Naive thymus-derived CD4-positive, alpha-beta T cell (primary cell): ENCODE measurements around the gene LILRA5. TPM values are rescaled to one million over a fixed set of nuclear protein-coding genes. Genes with fewer than 3 reads are reported as not detected.
A peak's percentile ranks its signal among the peaks of the same experiment; 100 is the strongest.
"Not testable (repeated sequence)": the region's sequence is repeated elsewhere in the genome, so short reads cannot be mapped to it uniquely, and the experiment has no call there.

ENCODE experiments used
- ATAC-seq: fragments of 150-1000 bp; cut with Tn5 transposase; 2 replicates; pipeline ENCODE4 v1.10.0; 2021; ENCODE audit warnings: mild to moderate bottlenecking, moderate library complexity
- CTCF ChIA-PET: fragments of 350-600 bp; sonication (Branson Sonifier 250); formaldehyde crosslinking; loops from one replicate; lab custom pipeline; 2021; ENCODE audit warnings: antibody characterized with exemption; lab: Charles Lee
- POLR2A ChIA-PET: fragments of 350-600 bp; sonication (Branson Sonifier 250); formaldehyde crosslinking; loops from one replicate; lab custom pipeline; 2021; ENCODE audit warnings: antibody characterized with exemption, inconsistent platforms; lab: Charles Lee
- DNase-seq, 9 donors: peaks; one replicate each; pipeline versions ENCODE4 v3.0.0 to v3.0.0-alpha.2; 2020 to 2022; ENCODE audit warnings: mixed read lengths in 1 of 9
- H3K27ac ChIP-seq: one replicate; pipeline ENCODE4 v1.7.0; 2013; ENCODE audit warnings: mild to moderate bottlenecking, low read depth, low read length, moderate library complexity
- H3K27me3 ChIP-seq, 2 donors: one replicate each; pipeline ENCODE4 v1.7.0; 2013; ENCODE audit warnings: low read length in 2 of 2, mild to moderate bottlenecking in 2 of 2, moderate library complexity in 2 of 2; ENCODE audit not compliant: control insufficient read depth in 2 of 2, insufficient read depth in 2 of 2
- H3K36me3 ChIP-seq, 3 experiments: 1 replicate in 2 of 3; 2 replicates in 1 of 3; pipeline ENCODE4 v1.7.0; 2013; ENCODE audit warnings: low read length in 3 of 3, mild to moderate bottlenecking in 3 of 3, moderate library complexity in 1 of 3; ENCODE audit not compliant: insufficient read depth in 3 of 3, control insufficient read depth in 2 of 3
- H3K4me1 ChIP-seq, 2 donors: one replicate each; pipeline ENCODE4 v1.7.0; 2013; ENCODE audit warnings: low read length in 2 of 2, mild to moderate bottlenecking in 2 of 2, moderate library complexity in 1 of 2; ENCODE audit not compliant: control insufficient read depth in 2 of 2, insufficient read depth in 2 of 2
- H3K4me3 ChIP-seq: 2 replicates; pipeline ENCODE4 v1.7.0; 2013; ENCODE audit warnings: mild to moderate bottlenecking, low read length
- H3K9me3 ChIP-seq, 3 experiments: 1 replicate in 2 of 3; 2 replicates in 1 of 3; pipeline ENCODE4 v1.7.0; 2013; ENCODE audit warnings: low read length in 3 of 3; ENCODE audit not compliant: control insufficient read depth in 2 of 3
- H3K27ac Mint-ChIP-seq, 9 donors: one replicate each; pipeline ENCODE4 v1.8.0; 2020 to 2022; ENCODE audit warnings: mixed read lengths in 9 of 9, mild to moderate bottlenecking in 8 of 9, moderate library complexity in 5 of 9, inconsistent platforms in 2 of 9
- H3K27me3 Mint-ChIP-seq, 5 donors: one replicate each; pipeline ENCODE4 v1.8.0; 2021 to 2022; ENCODE audit warnings: mixed read lengths in 5 of 5, mild to moderate bottlenecking in 1 of 5
- H3K36me3 Mint-ChIP-seq, 5 donors: one replicate each; pipeline ENCODE4 v1.8.0; 2020 to 2022; ENCODE audit warnings: mixed read lengths in 5 of 5, mild to moderate bottlenecking in 3 of 5, inconsistent platforms in 1 of 5
- H3K4me1 Mint-ChIP-seq, 7 donors: one replicate each; pipeline ENCODE4 v1.8.0; 2020 to 2022; ENCODE audit warnings: mixed read lengths in 7 of 7, mild to moderate bottlenecking in 3 of 7, inconsistent platforms in 1 of 7
- H3K4me3 Mint-ChIP-seq, 10 donors: one replicate each; pipeline ENCODE4 v1.8.0; 2020 to 2022; ENCODE audit warnings: mild to moderate bottlenecking in 10 of 10, mixed read lengths in 10 of 10, moderate library complexity in 6 of 10, inconsistent platforms in 2 of 10
- H3K9me3 Mint-ChIP-seq, 11 donors: one replicate each; pipeline ENCODE4 v1.8.0; 2020 to 2022; ENCODE audit warnings: mixed read lengths in 11 of 11, mild to moderate bottlenecking in 4 of 11, inconsistent platforms in 1 of 11, moderate library complexity in 1 of 11
- intact Hi-C, 2 donors: fragments of 100-400 bp; cut with micrococcal nuclease; formaldehyde crosslinking; loops; one replicate each; pipeline ENCODE4 v1.15.1; 2023
- polyA plus RNA-seq, 2 donors: library from polyadenylated mRNA; unstranded; fragments of 300-500 nt; fragmentation: Illumina TruSeq; gene quantifications; one replicate each; pipeline ENCODE4 v1.2.3, GENCODE V29; 2021
- total RNA-seq, 6 experiments: library from RNA in 5 of 6; stranded (reverse) in 5 of 6; gene quantifications; 1 replicate in 5 of 6; 2 replicates in 1 of 6; pipeline ENCODE4 v1.2.3 and lab custom pipeline; 2021 to 2026

Gene LILRA5
- total and polyA plus RNA-seq, 7 experiments from 2014 or later: 0.32 to 82.1 (median 0.54) TPM; not detected in 2

DNA sequence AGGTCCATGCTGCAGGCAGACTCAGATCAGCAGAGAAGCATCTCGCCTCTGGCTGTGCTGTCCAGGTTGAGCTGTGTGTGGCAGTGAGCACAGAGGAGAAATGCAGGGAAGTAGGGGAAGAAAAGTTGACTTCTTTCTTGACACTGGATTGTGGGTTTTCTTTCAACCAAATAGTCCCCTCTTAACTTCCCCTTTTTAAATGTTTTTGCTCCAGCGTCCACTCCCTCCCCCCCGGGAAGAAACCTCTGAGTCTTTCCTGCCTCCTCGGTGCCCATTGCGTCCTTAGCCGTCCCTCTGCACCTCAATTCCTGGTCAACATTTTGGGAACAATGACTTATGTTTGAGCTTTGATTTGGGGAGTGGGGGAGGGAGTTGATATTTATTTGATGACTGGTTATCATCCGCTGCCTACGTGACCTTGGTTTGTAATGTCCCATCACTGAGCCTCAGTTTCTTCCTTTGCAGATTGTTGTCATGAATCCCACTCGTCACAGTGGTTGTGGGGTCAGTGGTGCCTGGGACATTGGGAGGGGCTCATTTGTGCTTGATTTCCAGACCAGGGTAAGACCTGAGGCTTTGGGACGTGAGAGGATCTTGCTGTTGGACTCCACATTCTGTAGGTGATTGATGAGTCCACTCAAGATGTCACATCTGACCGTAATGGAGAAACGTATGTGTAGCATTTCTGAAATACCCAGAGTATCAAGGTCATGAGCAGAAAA, 31.8 kb downstream of the LILRA5 start, which contains the start of gene LILRB2:
Gene LILRB2, minus strand, starts transcription at position 104 of the 722 bp plus-strand sequence. CDS start 614 bp downstream, outside the sequence.
- Histone ChIP-seq H3K36me3 (no peaks in the 10 kb centered on the region), H3K4me3 (no peak within 1 kb of the TSS), H3K4me1 (no peaks in the 10 kb centered on the region), H3K9me3 (no peaks in the 10 kb centered on the region), H3K27me3 (no peaks in the 10 kb centered on the region), H3K27ac (no peak within 1 kb of the TSS)
- Mint-ChIP-seq H3K9me3 (no peaks in the 10 kb centered on the region), H3K27ac (no peak within 1 kb of the TSS), H3K36me3 (peaks cover 0 to 5% (median 0%) of the 10 kb centered on the region in 5 donors), H3K4me1 (peaks cover 0 to 11% (median 6%) of the 10 kb centered on the region in 7 donors), H3K27me3 (peaks cover 27 to 37% (median 28%) of the 10 kb centered on the region in 5 donors), H3K4me3 (peak within 1 kb of the TSS in 1 of 10 donors; percentile 27)
- no peak for DNase-seq
- intact Hi-C loops: no loop called here
- ATAC-seq: peak; percentile 47
- CTCF ChIA-PET: no interaction called here
- POLR2A ChIA-PET: no interaction called here

- Mint-ChIP-seq H3K4me3 (peak overlapping the region in 1 of 10 donors; percentile 27), H3K27me3 (peaks cover 27 to 44% (median 28%) of the 10 kb centered on the region in 5 donors), H3K4me1 (peaks cover 0 to 11% (median 6%) of the 10 kb centered on the region in 7 donors)
- H3K27ac ChIP-seq, POLR2A ChIA-PET, H3K4me1 ChIP-seq, H3K27me3 ChIP-seq, H3K4me3 ChIP-seq, intact Hi-C loops, H3K9me3 ChIP-seq, CTCF ChIA-PET, H3K36me3 Mint-ChIP-seq, DNase-seq, H3K27ac Mint-ChIP-seq, H3K9me3 Mint-ChIP-seq, H3K36me3 ChIP-seq: not testable (repeated sequence)
- peak; percentile 72 for ATAC-seq
Measured at GRCh38 chr19:54280441-54280840, 32.5 kb downstream of the LILRA5 start.

GRCh38 chr19:54280025-54280424, 32.9 kb downstream of the LILRA5 start:
- H3K4me3 ChIP-seq, ATAC-seq, CTCF ChIA-PET, POLR2A ChIA-PET, H3K27me3 ChIP-seq, H3K27ac ChIP-seq, H3K9me3 Mint-ChIP-seq, H3K4me1 ChIP-seq, H3K36me3 Mint-ChIP-seq, DNase-seq, H3K9me3 ChIP-seq, H3K27ac Mint-ChIP-seq, intact Hi-C loops, H3K36me3 ChIP-seq: not testable (repeated sequence)
- Mint-ChIP-seq H3K4me1 (peaks cover 0 to 11% (median 5%) of the 10 kb centered on the region in 7 donors), H3K4me3 (peak overlapping the region in 1 of 10 donors; percentile 27), H3K27me3 (peaks cover 27 to 48% (median 28%) of the 10 kb centered on the region in 5 donors)

DNA sequence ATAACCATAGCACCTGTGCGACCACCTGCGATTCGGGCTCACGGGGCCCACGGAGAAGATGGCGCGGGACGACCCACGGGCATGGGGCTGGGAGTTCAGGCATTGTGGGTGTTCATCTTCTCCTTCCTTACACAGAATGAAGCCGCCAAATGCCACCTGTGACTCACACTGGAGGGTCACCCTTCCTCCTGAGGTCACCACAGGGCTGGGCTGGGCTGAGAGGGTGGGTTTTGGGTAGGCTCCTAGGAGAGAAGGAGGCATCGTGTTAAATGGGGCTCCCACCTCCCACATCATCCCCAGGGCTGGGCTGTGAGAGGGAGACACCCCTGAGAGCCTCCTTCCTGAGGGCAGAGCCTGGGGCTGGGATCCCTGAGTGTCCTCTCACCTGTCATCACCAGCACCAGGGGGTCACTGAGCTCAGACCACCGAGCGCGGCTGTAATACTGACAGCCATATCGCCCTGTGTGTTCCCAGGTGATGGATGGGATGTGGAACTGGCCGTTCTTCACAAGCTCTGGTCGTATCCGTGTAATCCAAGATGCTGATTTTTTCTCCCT, 33.5 kb downstream of the LILRA5 start:
- ATAC-seq: no peak
- Mint-ChIP-seq H3K36me3 (peaks cover 0 to 5% (median 0%) of the 10 kb centered on the region in 5 donors), H3K4me1 (peaks cover 0 to 11% (median 0%) of the 10 kb centered on the region in 7 donors), H3K27me3 (peaks cover 27 to 49% (median 28%) of the 10 kb centered on the region in 5 donors), H3K4me3 (no peak overlapping the region), H3K27ac (no peak overlapping the region), H3K9me3 (no peaks in the 10 kb centered on the region)
- no peaks in the 10 kb centered on the region for H3K36me3 ChIP-seq
- no peaks in the 10 kb centered on the region for H3K9me3 ChIP-seq
- H3K27ac ChIP-seq: no peak overlapping the region
- no peak overlapping the region for H3K4me3 ChIP-seq
- ChIA-PET CTCF (no interaction called here), POLR2A (no interaction called here)
- intact Hi-C loops: no loop called here
- no peaks in the 10 kb centered on the region for H3K4me1 ChIP-seq
- DNase-seq: no peak
- H3K27me3 ChIP-seq: no peaks in the 10 kb centered on the region

DNA sequence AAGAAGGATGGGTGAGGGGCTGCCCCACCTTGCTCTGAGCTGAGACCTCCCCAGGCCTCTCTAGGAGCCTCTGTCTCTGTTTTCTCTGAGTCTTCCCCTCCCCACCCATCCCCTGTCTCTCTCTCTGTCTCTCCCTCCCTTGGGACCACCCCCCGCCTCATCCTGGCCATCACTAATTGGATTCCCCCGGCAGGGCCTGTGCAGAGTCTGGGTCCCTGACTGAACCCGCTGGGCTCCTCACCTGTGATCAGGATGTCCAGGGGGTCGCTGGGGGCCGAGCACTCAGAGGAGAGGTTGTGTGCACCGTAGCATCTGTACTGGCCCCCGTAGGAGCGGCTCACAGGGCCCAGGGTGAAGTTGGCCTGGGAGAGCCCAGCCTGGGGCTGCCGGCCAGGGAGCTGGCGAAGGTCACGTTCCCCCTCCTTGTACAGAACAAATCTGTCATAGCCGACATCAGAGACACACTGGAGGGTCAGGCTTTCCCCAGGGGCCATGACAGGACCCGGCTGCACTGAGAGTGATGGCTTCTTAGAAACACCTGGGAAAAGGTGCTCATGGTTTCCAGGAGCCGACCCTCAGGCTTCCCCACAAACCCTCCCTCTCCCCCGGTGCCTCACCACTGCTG, 34.3 kb downstream of the LILRA5 start:
- H3K27ac ChIP-seq, H3K36me3 ChIP-seq, H3K27me3 ChIP-seq, H3K4me3 Mint-ChIP-seq, H3K9me3 ChIP-seq, H3K4me3 ChIP-seq, H3K4me1 Mint-ChIP-seq, CTCF ChIA-PET, DNase-seq, ATAC-seq, H3K4me1 ChIP-seq, POLR2A ChIA-PET, H3K9me3 Mint-ChIP-seq, H3K36me3 Mint-ChIP-seq, intact Hi-C loops: not testable (repeated sequence)
- H3K27ac Mint-ChIP-seq: peak overlapping the region in 1 of 9 donors; percentile 36
- peaks cover 27 to 54% (median 28%) of the 10 kb centered on the region in 5 donors for H3K27me3 Mint-ChIP-seq

- H3K36me3 ChIP-seq, H3K9me3 ChIP-seq, H3K9me3 Mint-ChIP-seq, H3K4me1 ChIP-seq, H3K4me3 Mint-ChIP-seq, intact Hi-C loops, CTCF ChIA-PET, H3K4me3 ChIP-seq, H3K36me3 Mint-ChIP-seq, POLR2A ChIA-PET, ATAC-seq, H3K27me3 ChIP-seq, H3K27ac ChIP-seq, DNase-seq: not testable (repeated sequence)
- peaks cover 0 to 11% (median 0%) of the 10 kb centered on the region in 7 donors for H3K4me1 Mint-ChIP-seq
- peak overlapping the region in 1 of 9 donors; percentile 36 for H3K27ac Mint-ChIP-seq
- H3K27me3 Mint-ChIP-seq: peaks cover 24 to 54% (median 28%) of the 10 kb centered on the region in 5 donors
Measured at GRCh38 chr19:54278056-54278455, 34.9 kb downstream of the LILRA5 start.
